CD14-positive monocyte (primary cell): ENCODE measurements around the gene LACTB. TPM values are rescaled to one million over a fixed set of nuclear protein-coding genes. Genes with fewer than 3 reads are reported as not detected.

Experiments used
- DNase-seq, 3 donors: peaks; one replicate each; pipeline ENCODE4 v3.0.0-alpha.2; 2011 to 2022
- H2AFZ ChIP-seq: 2 replicates; pipeline ENCODE4 v1.6.0; 2012; ENCODE audit warnings: mild to moderate bottlenecking, low read depth, low read length, inconsistent platforms; ENCODE audit not compliant: insufficient read depth, poor library complexity, severe bottlenecking
- H3K27ac ChIP-seq, 2 donors: 1 replicate in 1 of 2; 2 replicates in 1 of 2; pipeline ENCODE4 v1.5.1; 2012 to 2013; ENCODE audit warnings: low read length in 2 of 2, control low read depth in 1 of 2, inconsistent platforms in 1 of 2, low read depth in 1 of 2, mild to moderate bottlenecking in 1 of 2
- H3K27me3 ChIP-seq, 2 donors: one replicate each; pipeline versions ENCODE4 v1.6.0 to v1.6.1; 2011 to 2013; ENCODE audit warnings: low read length in 2 of 2; ENCODE audit not compliant: control insufficient read depth in 2 of 2, insufficient read depth in 2 of 2
- H3K36me3 ChIP-seq, 2 donors: replicated peaks in 1 of 2; 1 replicate in 1 of 2; 2 replicates in 1 of 2; pipeline versions ENCODE4 v1.5.1 to v1.6.1; 2012 to 2013; ENCODE audit warnings: low read length in 2 of 2, control low read depth in 1 of 2, inconsistent platforms in 1 of 2, mild to moderate bottlenecking in 1 of 2; ENCODE audit not compliant: insufficient read depth in 2 of 2, control insufficient read depth in 1 of 2
- H3K4me1 ChIP-seq, 2 donors: 1 replicate in 1 of 2; 2 replicates in 1 of 2; pipeline versions ENCODE4 v1.5.1 to v1.6.1; 2012 to 2013; ENCODE audit warnings: low read length in 2 of 2, control low read depth in 1 of 2, inconsistent platforms in 1 of 2, mild to moderate bottlenecking in 1 of 2, moderate library complexity in 1 of 2; ENCODE audit not compliant: insufficient read depth in 2 of 2, control insufficient read depth in 1 of 2
- H3K4me2 ChIP-seq: replicated peaks from 2 replicates; pipeline ENCODE3; 2012; ENCODE audit warnings: low read length, moderate library complexity, mild to moderate bottlenecking; ENCODE audit not compliant: poor library complexity, severe bottlenecking; ENCODE audit errors: extremely low read depth
- H3K4me3 ChIP-seq, 3 experiments: fragments of 200-600 bp in 1 of 3; sonication (generic) in 1 of 3; replicated peaks in 1 of 3; 1 replicate in 2 of 3; 2 replicates in 1 of 3; pipeline ENCODE4 v1.5.1; 2011 to 2013; ENCODE audit warnings: low read length in 3 of 3, mild to moderate bottlenecking in 3 of 3, control low read depth in 2 of 3, low read depth in 2 of 3, inconsistent platforms in 1 of 3, moderate library complexity in 1 of 3
- H3K79me2 ChIP-seq: 2 replicates; pipeline ENCODE4 v1.6.0; 2012; ENCODE audit warnings: mild to moderate bottlenecking, control low read depth, inconsistent platforms, low read length, moderate library complexity; ENCODE audit not compliant: insufficient read depth
- H3K9ac ChIP-seq: 2 replicates; pipeline ENCODE4 v1.6.0; 2017; ENCODE audit warnings: low read length, mild to moderate bottlenecking; ENCODE audit not compliant: insufficient read depth, poor library complexity, severe bottlenecking
- H3K9me3 ChIP-seq, 2 donors: replicated peaks in 1 of 2; 1 replicate in 1 of 2; 2 replicates in 1 of 2; pipeline versions ENCODE4 v1.5.1 to v1.6.1; 2012 to 2013; ENCODE audit warnings: low read length in 2 of 2, control low read depth in 1 of 2; ENCODE audit not compliant: control insufficient read depth in 1 of 2, insufficient read depth in 1 of 2
- H4K20me1 ChIP-seq: 2 replicates; pipeline ENCODE4 v1.6.0; 2012; ENCODE audit warnings: mild to moderate bottlenecking, low read length, control low read depth, moderate library complexity; ENCODE audit not compliant: insufficient read depth
- H3K27ac Mint-ChIP-seq, 7 donors: one replicate each; pipeline ENCODE4 v1.8.0; 2020; ENCODE audit warnings: mild to moderate bottlenecking in 7 of 7, mixed read lengths in 7 of 7, moderate library complexity in 6 of 7, inconsistent platforms in 2 of 7
- H3K27me3 Mint-ChIP-seq, 3 donors: one replicate each; pipeline ENCODE4 v1.8.0; 2021 to 2022; ENCODE audit warnings: low read depth in 3 of 3, mild to moderate bottlenecking in 3 of 3, mixed read lengths in 3 of 3, moderate library complexity in 3 of 3, inconsistent platforms in 1 of 3
- H3K36me3 Mint-ChIP-seq, 2 donors: one replicate each; pipeline ENCODE4 v1.8.0; 2020; ENCODE audit warnings: mixed read lengths in 2 of 2, inconsistent platforms in 1 of 2, mild to moderate bottlenecking in 1 of 2
- H3K4me1 Mint-ChIP-seq: one replicate; pipeline ENCODE4 v1.8.0; 2020; ENCODE audit warnings: mild to moderate bottlenecking, mixed read lengths
- H3K4me3 Mint-ChIP-seq, 2 donors: one replicate each; pipeline ENCODE4 v1.8.0; 2020; ENCODE audit warnings: mild to moderate bottlenecking in 2 of 2, mixed read lengths in 2 of 2, moderate library complexity in 1 of 2
- H3K9me3 Mint-ChIP-seq, 7 donors: one replicate each; pipeline ENCODE4 v1.8.0; 2020 to 2022; ENCODE audit warnings: mixed read lengths in 7 of 7, mild to moderate bottlenecking in 6 of 7, moderate library complexity in 6 of 7, inconsistent platforms in 2 of 7
- CTCF ChIP-seq: fragments of 200-600 bp; IDR thresholded peaks from one replicate; pipeline ENCODE4 v1.8.0; 2022; ENCODE audit warnings: antibody characterized with exemption, mild to moderate bottlenecking
- WGBS: methylation state at CpG from one replicate; pipeline ENCODE4 v1.1.5; 2013; ENCODE audit warnings: missing lambda C conversion rate; ENCODE audit not compliant: insufficient coverage; 5-methylcytosine and 5-hydroxymethylcytosine counted together
- intact Hi-C, 2 donors: fragments of 100-400 bp; cut with micrococcal nuclease; formaldehyde crosslinking; loops; one replicate each; pipeline versions ENCODE4 v1.15.0 to v1.15.1; 2023
- polyA plus RNA-seq, 3 donors: library from polyadenylated mRNA; depleted of rRNA in 1 of 3; unstranded in 2 of 3; stranded (reverse) in 1 of 3; fragments of 300-500 nt in 2 of 3; fragments of >200 nt in 1 of 3; fragmentation: Illumina TruSeq in 2 of 3; gene quantifications; 1 replicate in 2 of 3; 2 replicates in 1 of 3; pipeline ENCODE4 v1.2.3, GENCODE V29; 2012 to 2021

LACTB gene
- polyA plus RNA-seq, 3 donors: 18.5 to 59.3 (median 40.4) TPM

- H3K4me3 Mint-ChIP-seq: no peak overlapping the region
- Histone ChIP-seq H3K4me3 (no peak overlapping the region), H3K4me2 (no peak overlapping the region), H3K4me1 (no peaks in the 10 kb centered on the region), H3K79me2 (no peaks in the 10 kb centered on the region), H3K9ac (no peak overlapping the region), H3K27me3 (no peaks in the 10 kb centered on the region), H2AFZ (no peak overlapping the region), H3K27ac (no peak overlapping the region), H4K20me1 (no peaks in the 10 kb centered on the region), H3K9me3 (no peaks in the 10 kb centered on the region), H3K36me3 (no peaks in the 10 kb centered on the region)
- no peak for TF ChIP-seq CTCF
- peaks cover 1 to 3% (median 1%) of the 10 kb centered on the region in 3 donors for H3K27me3 Mint-ChIP-seq
- peaks cover 2% of the 10 kb centered on the region for H3K4me1 Mint-ChIP-seq
- intact Hi-C loops: loop anchor here (5.0 to 10.0 kb wide), 3 partner anchors 42 to 305 kb away; no protein-coding TSS in a partner anchor
- peak overlapping the region in 1 of 7 donors; percentile 44 for H3K27ac Mint-ChIP-seq
- WGBS: 74% methylated on average over 4 of the region's 6 CpGs
- DNase-seq: no peak
- H3K9me3 Mint-ChIP-seq: peaks cover 0 to under 1% (median 0%) of the 10 kb centered on the region in 7 donors
- no peaks in the 10 kb centered on the region for H3K36me3 Mint-ChIP-seq
Observed at GRCh38 chr15:63089260-63090043, 32.2 kb upstream of the LACTB start.

GRCh38 chr15:63090472-63090871 is 31.2 kb upstream of the LACTB start:
- Histone ChIP-seq H3K27ac (no peak overlapping the region), H4K20me1 (no peaks in the 10 kb centered on the region), H3K4me1 (no peaks in the 10 kb centered on the region), H3K4me3 (no peak overlapping the region), H3K79me2 (no peaks in the 10 kb centered on the region), H2AFZ (no peak overlapping the region), H3K4me2 (no peak overlapping the region), H3K9me3 (no peaks in the 10 kb centered on the region), H3K9ac (no peak overlapping the region), H3K27me3 (no peaks in the 10 kb centered on the region), H3K36me3 (no peaks in the 10 kb centered on the region)
- no peak for TF ChIP-seq CTCF
- H3K9me3 Mint-ChIP-seq: peaks cover 0 to under 1% (median 0%) of the 10 kb centered on the region in 7 donors
- intact Hi-C loops: loop anchor here (5.0 to 10.0 kb wide), 3 partner anchors 43 to 306 kb away; no protein-coding TSS in a partner anchor
- no peak overlapping the region for H3K27ac Mint-ChIP-seq
- WGBS: 80% methylated on average over 3 of the region's 9 CpGs
- peaks cover 2% of the 10 kb centered on the region for H3K4me1 Mint-ChIP-seq
- H3K27me3 Mint-ChIP-seq: peaks cover 1 to 5% (median 1%) of the 10 kb centered on the region in 3 donors
- no peak overlapping the region for H3K4me3 Mint-ChIP-seq
- DNase-seq: no peak
- no peaks in the 10 kb centered on the region for H3K36me3 Mint-ChIP-seq
